Measurements from ENCODE around the gene MEX3C.
A peak's percentile ranks its signal among the peaks of the same experiment; 100 is the strongest.

DNA sequence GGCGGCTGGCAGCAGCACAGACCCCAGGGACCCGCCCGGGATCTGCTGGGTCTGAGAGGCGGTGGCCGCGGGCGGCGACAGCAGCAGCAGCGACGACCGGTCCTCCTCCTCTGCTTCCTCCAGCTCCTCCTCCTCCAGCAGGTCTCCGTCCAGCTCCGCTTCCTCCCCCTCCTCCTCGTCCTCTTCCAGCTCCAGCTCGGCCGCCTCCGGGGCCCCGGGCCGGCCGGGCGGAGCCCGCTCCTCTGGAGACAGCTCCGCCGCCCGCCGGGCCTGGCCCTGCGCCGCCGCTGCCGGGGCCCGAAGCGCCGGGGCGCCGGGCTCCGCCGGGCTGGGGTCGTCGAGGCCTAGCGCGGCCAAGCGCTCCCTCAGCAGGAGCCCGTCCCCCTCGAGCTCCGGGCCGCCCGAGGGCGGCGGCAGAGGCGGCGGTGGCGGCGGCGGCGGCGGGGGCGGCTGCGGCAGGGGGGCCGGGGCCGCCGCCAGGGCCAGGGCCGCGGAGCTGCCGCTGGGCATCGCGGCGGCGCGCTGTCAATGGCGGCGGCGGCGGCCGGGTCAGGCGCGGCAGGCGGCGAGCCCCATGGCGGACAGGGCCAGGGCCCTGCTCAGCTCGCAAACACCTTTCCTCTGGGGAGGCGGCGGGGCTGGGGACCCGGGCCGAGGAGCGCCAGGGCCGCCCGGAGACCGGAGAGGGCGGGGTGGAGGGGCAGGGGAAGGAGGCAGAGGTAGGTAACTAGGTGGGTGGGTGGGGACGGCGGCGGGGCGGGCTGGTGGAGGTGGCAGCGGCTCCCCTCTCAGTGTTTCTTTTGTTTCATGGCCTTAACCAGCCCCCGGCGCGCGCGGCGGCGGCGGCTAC is 445 bp downstream of the MEX3C start:
- TF ChIP-seq POLR2AphosphoS5 (IDR thresholded peaks at IDR 0.05; ENCODE audit: low read depth, low read length) = no peak
- no peak for TF ChIP-seq SIN3A (IDR thresholded peaks at IDR 0.05; ENCODE audit: borderline replicate concordance, insufficient read depth, low read length)
- TF ChIP-seq TAF1 (IDR thresholded peaks at IDR 0.05; ENCODE audit: borderline replicate concordance, insufficient read depth, low read length) = peak; percentile 68; the same call in 1 of the 2 replicates
- TF ChIP-seq, protein P1, sequence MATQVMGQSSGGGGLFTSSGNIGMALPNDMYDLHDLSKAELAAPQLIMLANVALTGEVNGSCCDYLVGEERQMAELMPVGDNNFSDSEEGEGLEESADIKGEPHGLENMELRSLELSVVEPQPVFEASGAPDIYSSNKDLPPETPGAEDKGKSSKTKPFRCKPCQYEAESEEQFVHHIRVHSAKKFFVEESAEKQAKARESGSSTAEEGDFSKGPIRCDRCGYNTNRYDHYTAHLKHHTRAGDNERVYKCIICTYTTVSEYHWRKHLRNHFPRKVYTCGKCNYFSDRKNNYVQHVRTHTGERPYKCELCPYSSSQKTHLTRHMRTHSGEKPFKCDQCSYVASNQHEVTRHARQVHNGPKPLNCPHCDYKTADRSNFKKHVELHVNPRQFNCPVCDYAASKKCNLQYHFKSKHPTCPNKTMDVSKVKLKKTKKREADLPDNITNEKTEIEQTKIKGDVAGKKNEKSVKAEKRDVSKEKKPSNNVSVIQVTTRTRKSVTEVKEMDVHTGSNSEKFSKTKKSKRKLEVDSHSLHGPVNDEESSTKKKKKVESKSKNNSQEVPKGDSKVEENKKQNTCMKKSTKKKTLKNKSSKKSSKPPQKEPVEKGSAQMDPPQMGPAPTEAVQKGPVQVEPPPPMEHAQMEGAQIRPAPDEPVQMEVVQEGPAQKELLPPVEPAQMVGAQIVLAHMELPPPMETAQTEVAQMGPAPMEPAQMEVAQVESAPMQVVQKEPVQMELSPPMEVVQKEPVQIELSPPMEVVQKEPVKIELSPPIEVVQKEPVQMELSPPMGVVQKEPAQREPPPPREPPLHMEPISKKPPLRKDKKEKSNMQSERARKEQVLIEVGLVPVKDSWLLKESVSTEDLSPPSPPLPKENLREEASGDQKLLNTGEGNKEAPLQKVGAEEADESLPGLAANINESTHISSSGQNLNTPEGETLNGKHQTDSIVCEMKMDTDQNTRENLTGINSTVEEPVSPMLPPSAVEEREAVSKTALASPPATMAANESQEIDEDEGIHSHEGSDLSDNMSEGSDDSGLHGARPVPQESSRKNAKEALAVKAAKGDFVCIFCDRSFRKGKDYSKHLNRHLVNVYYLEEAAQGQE (IDR thresholded peaks at IDR 0.05; ENCODE audit: insufficient read depth in 1 of 2, low read depth in 2 of 2, low read length in 2 of 2) = no peak
- TF ChIP-seq FOXP2 (optimal IDR thresholded peaks at IDR 0.05; ENCODE audit: borderline replicate concordance, extremely low read depth, extremely low read length, insufficient read depth) = no peak
